ENCODE measurements around the gene DIPK1A. TPM values are rescaled to one million over a fixed set of nuclear protein-coding genes. Genes with fewer than 3 reads are reported as not detected.
"Not testable (repeated sequence)": the region's sequence is repeated elsewhere in the genome, so short reads cannot be mapped to it uniquely, and the experiment has no call there.

DIPK1A gene
- total RNA-seq, 4 donors from 2014 or later = 9.1 to 27.2 (median 18.3) TPM

- TF ChIP-seq, protein P1, sequence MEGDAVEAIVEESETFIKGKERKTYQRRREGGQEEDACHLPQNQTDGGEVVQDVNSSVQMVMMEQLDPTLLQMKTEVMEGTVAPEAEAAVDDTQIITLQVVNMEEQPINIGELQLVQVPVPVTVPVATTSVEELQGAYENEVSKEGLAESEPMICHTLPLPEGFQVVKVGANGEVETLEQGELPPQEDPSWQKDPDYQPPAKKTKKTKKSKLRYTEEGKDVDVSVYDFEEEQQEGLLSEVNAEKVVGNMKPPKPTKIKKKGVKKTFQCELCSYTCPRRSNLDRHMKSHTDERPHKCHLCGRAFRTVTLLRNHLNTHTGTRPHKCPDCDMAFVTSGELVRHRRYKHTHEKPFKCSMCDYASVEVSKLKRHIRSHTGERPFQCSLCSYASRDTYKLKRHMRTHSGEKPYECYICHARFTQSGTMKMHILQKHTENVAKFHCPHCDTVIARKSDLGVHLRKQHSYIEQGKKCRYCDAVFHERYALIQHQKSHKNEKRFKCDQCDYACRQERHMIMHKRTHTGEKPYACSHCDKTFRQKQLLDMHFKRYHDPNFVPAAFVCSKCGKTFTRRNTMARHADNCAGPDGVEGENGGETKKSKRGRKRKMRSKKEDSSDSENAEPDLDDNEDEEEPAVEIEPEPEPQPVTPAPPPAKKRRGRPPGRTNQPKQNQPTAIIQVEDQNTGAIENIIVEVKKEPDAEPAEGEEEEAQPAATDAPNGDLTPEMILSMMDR (IDR thresholded peaks at IDR 0.05) = no peak
- no peak for DNase-seq (ENCODE audit: low spot score)
- ATAC-seq (ENCODE audit: low FRiP score) = no peak
Measured at GRCh38 chr1:92985101-92985500, 23.8 kb upstream of the DIPK1A start.

- ATAC-seq (ENCODE audit: low FRiP score) (no peak), DNase-seq (ENCODE audit: low spot score) (no peak)
- TF ChIP-seq, protein P1 (IDR thresholded peaks at IDR 0.05) = no peak
Measured at GRCh38 chr1:92980732-92981647, 19.7 kb upstream of the DIPK1A start.

GRCh38 chr1:92975551-92976232 lies 14.4 kb upstream of the DIPK1A start:
- TF ChIP-seq, protein P1 (IDR thresholded peaks at IDR 0.05) = no peak
- no peak for ATAC-seq (ENCODE audit: low FRiP score)
- DNase-seq (ENCODE audit: low spot score) = no peak

GRCh38 chr1:92974112-92974511 lies 12.8 kb upstream of the DIPK1A start:
- not testable (repeated sequence) for DNase-seq (ENCODE audit: low spot score); ATAC-seq (ENCODE audit: low FRiP score)

DNA sequence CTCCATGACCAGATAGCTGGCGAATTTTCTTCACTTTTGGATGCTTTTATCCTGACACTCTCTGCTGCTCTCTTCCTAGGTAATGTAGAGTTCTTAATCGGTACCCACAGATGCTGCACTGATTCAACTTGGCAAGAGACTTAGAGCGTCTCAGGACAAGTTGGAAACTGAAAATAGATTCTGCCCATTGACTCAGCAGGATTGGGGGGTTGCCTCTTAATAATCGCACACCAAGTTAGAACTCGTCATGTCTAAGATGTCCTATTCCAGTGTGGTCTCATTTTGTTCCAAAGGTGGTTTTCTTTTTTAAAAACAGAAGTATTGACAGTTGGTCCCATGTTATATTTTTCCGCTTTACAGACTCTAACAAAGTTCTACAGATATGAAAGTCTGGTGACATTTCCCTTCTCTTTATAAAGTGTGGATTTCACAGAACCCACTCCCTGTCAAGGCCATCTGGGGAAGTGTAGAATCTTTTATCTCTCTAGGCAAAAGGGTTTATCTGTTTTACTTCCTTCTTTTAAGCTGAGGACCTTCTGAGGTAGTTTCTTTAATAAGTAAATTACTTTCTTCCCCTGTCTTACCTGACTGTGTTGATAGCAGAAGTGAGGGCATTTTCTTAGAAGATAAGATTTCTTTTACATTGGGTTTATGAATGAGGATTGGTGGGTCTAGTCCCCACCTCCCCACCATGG lies 12.1 kb upstream of the DIPK1A start:
- TF ChIP-seq, protein P1 (IDR thresholded peaks at IDR 0.05) = no peak
- ATAC-seq (ENCODE audit: low FRiP score) (no peak), DNase-seq (ENCODE audit: low spot score) (no peak)

DNA sequence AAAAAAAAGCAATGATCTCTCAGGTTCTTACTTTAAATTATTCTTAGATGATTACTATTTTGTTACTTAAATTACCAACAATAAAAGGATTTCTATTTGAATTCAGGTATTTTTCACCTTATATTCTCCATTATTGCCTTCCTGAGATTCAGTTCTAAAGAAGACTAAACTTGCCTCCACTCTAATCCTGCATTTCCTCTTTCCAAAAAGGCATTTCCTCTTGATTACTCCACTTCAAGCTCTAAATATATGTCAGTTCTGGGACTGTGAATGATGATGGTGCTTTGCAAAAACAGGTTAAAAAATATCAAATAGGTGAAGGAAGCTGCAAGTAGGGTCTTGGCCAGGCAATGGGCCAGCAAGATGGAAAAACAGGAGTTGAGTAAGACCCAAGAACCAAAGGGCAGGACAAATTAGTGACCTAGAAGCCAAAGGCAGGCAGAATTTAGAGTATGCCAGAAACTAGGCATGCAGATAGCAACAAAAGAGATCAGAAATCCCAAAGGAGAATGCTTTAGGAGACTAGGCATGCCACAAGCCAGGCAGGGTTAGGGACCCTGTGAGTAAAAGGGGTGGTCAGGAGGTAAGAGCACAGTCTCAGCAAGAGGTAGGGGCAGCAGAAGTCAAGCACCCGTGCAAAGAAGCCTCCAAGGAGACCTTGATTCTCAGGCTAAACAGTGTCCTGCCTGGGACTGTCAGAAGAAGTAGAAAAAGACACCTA lies 11.3 kb upstream of the DIPK1A start:
- ATAC-seq (ENCODE audit: low FRiP score) (no peak), DNase-seq (ENCODE audit: low spot score) (no peak)
- TF ChIP-seq, protein P1 (IDR thresholded peaks at IDR 0.05) = no peak

DNA sequence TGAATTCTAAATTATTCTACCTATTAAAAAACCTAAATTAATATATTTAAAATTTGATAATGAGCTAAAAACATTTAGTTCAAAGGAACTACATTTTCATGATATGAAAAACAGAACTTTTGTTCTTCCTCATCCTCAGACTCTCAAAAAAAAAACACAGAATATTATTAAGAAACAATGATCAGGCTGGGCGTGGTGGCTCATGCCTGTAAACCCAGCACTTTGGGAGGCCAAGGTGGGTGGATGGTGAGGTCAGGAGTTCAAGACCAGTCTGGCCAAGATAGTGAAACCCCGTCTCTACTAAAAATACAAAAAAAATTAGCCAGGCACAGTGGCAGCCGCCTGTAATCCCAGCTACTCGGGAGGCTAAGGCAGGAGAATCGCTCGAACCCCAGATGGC lies 10.7 kb upstream of the DIPK1A start:
- not testable (repeated sequence) for DNase-seq (ENCODE audit: low spot score); ATAC-seq (ENCODE audit: low FRiP score)
